ELF-1 (cell line): ENCODE results near the gene OXGR1.

ENCODE experiments used
- DNase-seq: peaks from one replicate; pipeline ENCODE4 v3.0.0-alpha.2; 2016; ENCODE audit warnings: low read depth, low spot score

The OXGR1 gene

GRCh38 chr13:96963786-96964475 lies 30.3 kb downstream of the OXGR1 start:
- DNase-seq, result no peak

GRCh38 chr13:96960379-96960778 lies 33.9 kb downstream of the OXGR1 start:
- DNase-seq, result no peak

- no peak for DNase-seq
These were observed 35.9 kb downstream of the OXGR1 start for GRCh38 chr13:96958286-96958891.

GRCh38 chr13:96952595-96952994 lies 41.7 kb downstream of the OXGR1 start:
- no peak for DNase-seq

GRCh38 chr13:96948127-96948526 lies 46.1 kb downstream of the OXGR1 start:
- peak; percentile 3 for DNase-seq

GRCh38 chr13:96947343-96947910 lies 46.8 kb downstream of the OXGR1 start:
- DNase-seq, result no peak

GRCh38 chr13:96946709-96947311 lies 47.5 kb downstream of the OXGR1 start:
- DNase-seq, result no peak

GRCh38 chr13:96940961-96941360 lies 53.3 kb downstream of the OXGR1 start:
- no peak for DNase-seq

GRCh38 chr13:96935901-96936300 lies 58.4 kb downstream of the OXGR1 start:
- no peak for DNase-seq
